Breast epithelium (tissue), 3 donors: ENCODE results near the gene ZC3H12A.

ENCODE experiments used
- CTCF ChIP-seq, 3 donors: fragments of 450-650 bp; IDR thresholded peaks; one replicate each; pipeline ENCODE4 v1.5.1; 2016 to 2017; ENCODE audit warnings: antibody characterized with exemption in 3 of 3, mild to moderate bottlenecking in 3 of 3, moderate library complexity in 3 of 3
- POLR2A ChIP-seq: fragments of 450-650 bp; IDR thresholded peaks from one replicate; pipeline ENCODE4 v1.6.1; 2016; ENCODE audit warnings: antibody characterized with exemption, mild to moderate bottlenecking, moderate library complexity
- POLR2AphosphoS5 ChIP-seq, 3 donors: sonication (generic); formaldehyde crosslinking; IDR thresholded peaks; one replicate each; pipeline ENCODE4 v1.6.1; 2017; ENCODE audit warnings: antibody characterized with exemption in 3 of 3

DNA sequence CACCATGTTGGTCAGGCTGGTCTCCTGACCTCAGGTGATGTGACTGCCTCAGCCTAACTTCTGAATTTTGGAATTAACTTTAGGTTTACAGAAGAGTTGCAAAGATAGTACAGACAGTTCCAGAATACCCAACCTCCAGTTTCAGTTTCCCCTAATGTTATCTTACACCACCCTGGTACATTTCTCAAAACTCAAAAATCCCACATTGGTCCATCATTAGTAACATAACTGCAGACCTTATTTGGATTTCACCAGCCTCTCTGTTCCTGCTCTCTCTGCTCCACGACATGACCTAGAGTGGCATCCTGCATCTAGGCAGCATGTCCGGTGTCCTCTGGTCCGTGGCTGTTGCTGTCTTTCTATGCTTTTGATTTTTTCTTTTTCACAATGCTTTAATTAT, 5.0 kb upstream of the ZC3H12A start:
- TF ChIP-seq POLR2A (no peak), CTCF (IDR thresholded peaks at IDR 0.05) (no peak), POLR2AphosphoS5 (IDR thresholded peaks at IDR 0.05) (no peak)
